ENCODE results near the gene GMPR.

The GMPR gene

GRCh38 chr6:16333580-16333979 is 95.2 kb downstream of the GMPR start:
- no peak for DNase-seq

GRCh38 chr6:16334671-16335070 is 96.3 kb downstream of the GMPR start:
- DNase-seq: no peak

- DNase-seq: no peak
Observed at GRCh38 chr6:16335176-16335575, 96.8 kb downstream of the GMPR start.

GRCh38 chr6:16336056-16336818 is 97.8 kb downstream of the GMPR start:
- no peak for DNase-seq

- DNase-seq: no peak
Observed at GRCh38 chr6:16336911-16337294, 98.5 kb downstream of the GMPR start.

- no peak for DNase-seq
Observed at GRCh38 chr6:16337295-16337975, 99.0 kb downstream of the GMPR start.

- DNase-seq: no peak
Observed at GRCh38 chr6:16338577-16339264, 100.3 kb downstream of the GMPR start.

GRCh38 chr6:16339265-16339587 is 100.8 kb downstream of the GMPR start:
- no peak for DNase-seq

- no peak for DNase-seq
Observed at GRCh38 chr6:16343593-16343992, 105.2 kb downstream of the GMPR start.

- no peak for DNase-seq
Observed at GRCh38 chr6:16344756-16345155, 106.4 kb downstream of the GMPR start.
